Prostate gland (tissue), 2 donors: ENCODE measurements around the gene MLLT6. TPM values are rescaled to one million over a fixed set of nuclear protein-coding genes. Genes with fewer than 3 reads are reported as not detected.
A peak's percentile ranks its signal among the peaks of the same experiment; 100 is the strongest.

Experiments used
- DNase-seq: peaks from one replicate; pipeline ENCODE4 v3.0.0-alpha.2; 2019; ENCODE audit warnings: low spot score
- H3K27ac ChIP-seq, 2 donors: fragments of 200-600 bp; sonication (generic); 2 replicates each; pipeline ENCODE4 v1.5.1; 2017 to 2019
- H3K27me3 ChIP-seq: fragments of 200-600 bp; sonication (generic); replicated peaks from 2 replicates; pipeline ENCODE4 v1.5.1; 2019; ENCODE audit not compliant: insufficient read depth
- H3K36me3 ChIP-seq, 2 donors: fragments of 200-600 bp; sonication (generic); 1 replicate in 1 of 2; 2 replicates in 1 of 2; pipeline versions ENCODE4 v1.5.1 to v1.8.1; 2017 to 2019
- H3K4me1 ChIP-seq: fragments of 200-600 bp; sonication (generic); replicated peaks from 2 replicates; pipeline ENCODE4 v1.5.1; 2019
- H3K4me3 ChIP-seq, 2 donors: fragments of 200-600 bp; sonication (generic); 2 replicates each; pipeline ENCODE4 v1.5.1; 2017 to 2019
- H3K9me3 ChIP-seq: fragments of 200-600 bp; sonication (generic); 2 replicates; pipeline ENCODE4 v1.5.1; 2017
- CTCF ChIP-seq, 4 experiments: fragments of 200-600 bp in 2 of 4; fragments of 450-650 bp in 2 of 4; sonication (generic) in 2 of 4; IDR thresholded peaks; 1 replicate in 3 of 4; 2 replicates in 1 of 4; pipeline ENCODE4 v1.5.1; 2016 to 2019; ENCODE audit warnings: antibody characterized with exemption in 4 of 4, mild to moderate bottlenecking in 2 of 4, moderate library complexity in 2 of 4
- POLR2A ChIP-seq: fragments of 450-650 bp; IDR thresholded peaks from one replicate; pipeline ENCODE4 v1.6.1; 2016; ENCODE audit warnings: antibody characterized with exemption, mild to moderate bottlenecking
- POLR2AphosphoS5 ChIP-seq: sonication (generic); formaldehyde crosslinking; IDR thresholded peaks from one replicate; pipeline ENCODE4 v1.6.1; 2017; ENCODE audit warnings: antibody characterized with exemption
- WGBS: methylation state at CpG from one replicate; pipeline ENCODE4 v1.1.5; 2018; 5-methylcytosine and 5-hydroxymethylcytosine counted together
- intact Hi-C: fragments of 100-400 bp; cut with DNase I; formaldehyde crosslinking; loops from one replicate; pipeline ENCODE4 v1.14.2; 2022
- total RNA-seq, 2 donors: library from RNA; depleted of rRNA; stranded (reverse); fragments of >200 nt; gene quantifications; one replicate each; pipeline ENCODE4 v1.1.0, GENCODE V29; 2016

Gene MLLT6
- total RNA-seq, 2 donors from 2014 or later: 69.1 to 142 TPM

DNA sequence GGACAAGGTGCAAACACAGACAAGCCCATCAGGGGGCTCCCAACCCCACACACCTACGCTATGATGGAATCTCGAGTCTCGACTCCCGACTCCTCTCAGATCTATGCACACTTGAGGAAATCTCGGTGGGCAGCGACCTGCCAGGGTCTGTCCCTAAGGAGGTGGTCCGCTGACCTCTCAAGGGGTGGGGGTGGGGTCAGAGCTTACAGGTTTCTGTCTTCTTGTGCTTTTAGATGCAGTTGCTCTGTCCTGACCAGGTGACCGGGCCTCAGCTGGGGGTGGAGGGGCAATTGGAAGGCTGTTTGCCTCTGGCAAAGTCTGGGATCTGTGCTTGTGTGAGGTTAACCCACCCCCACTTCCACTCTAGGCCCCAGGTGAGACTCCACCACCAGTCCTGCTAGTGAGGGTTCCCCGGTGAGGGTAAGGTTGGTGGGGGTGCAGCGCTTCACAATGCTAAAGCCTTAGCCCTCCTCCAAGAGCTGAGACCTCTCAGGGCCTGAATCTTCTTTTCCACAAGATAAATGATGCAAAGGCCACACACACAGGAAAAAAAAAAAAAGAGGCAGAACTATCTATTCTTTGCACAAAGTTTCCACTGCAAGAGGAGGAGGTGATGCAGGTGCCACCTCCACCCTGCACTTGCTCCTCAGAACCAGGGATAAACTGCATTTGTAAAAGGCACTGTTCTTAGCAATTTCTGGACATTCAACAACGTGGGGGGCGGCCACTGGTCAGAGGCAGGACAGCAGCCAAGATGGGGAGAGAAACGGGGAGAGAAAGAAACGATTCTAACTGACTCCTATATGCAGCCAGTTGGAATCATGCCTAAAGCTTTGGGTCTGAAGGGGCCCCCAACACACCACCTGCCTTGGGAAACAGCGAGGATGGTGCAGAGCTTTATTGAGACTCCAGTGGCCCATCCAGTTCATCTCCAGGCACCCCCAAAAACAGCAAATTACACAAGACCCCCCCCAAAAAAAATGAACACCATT, 29.2 kb downstream of the MLLT6 start:
- Histone ChIP-seq H3K36me3 (no peaks in the 10 kb centered on the region), H3K27me3 (no peaks in the 10 kb centered on the region), H3K4me3 (no peak overlapping the region), H3K4me1 (peaks cover 31% of the 10 kb centered on the region), H3K9me3 (no peaks in the 10 kb centered on the region), H3K27ac (peak overlapping the region in 1 of 2 donors; percentile 81)
- TF ChIP-seq CTCF (IDR thresholded peaks at IDR 0.05) (no peak), POLR2A (no peak), POLR2AphosphoS5 (no peak)
- DNase-seq: no peak
- WGBS: 55% methylated on average over 12 of the region's 15 CpGs
- intact Hi-C loops: loop anchor here (2.0 kb wide), 1 partner anchor 57 kb away; no protein-coding TSS in a partner anchor

DNA sequence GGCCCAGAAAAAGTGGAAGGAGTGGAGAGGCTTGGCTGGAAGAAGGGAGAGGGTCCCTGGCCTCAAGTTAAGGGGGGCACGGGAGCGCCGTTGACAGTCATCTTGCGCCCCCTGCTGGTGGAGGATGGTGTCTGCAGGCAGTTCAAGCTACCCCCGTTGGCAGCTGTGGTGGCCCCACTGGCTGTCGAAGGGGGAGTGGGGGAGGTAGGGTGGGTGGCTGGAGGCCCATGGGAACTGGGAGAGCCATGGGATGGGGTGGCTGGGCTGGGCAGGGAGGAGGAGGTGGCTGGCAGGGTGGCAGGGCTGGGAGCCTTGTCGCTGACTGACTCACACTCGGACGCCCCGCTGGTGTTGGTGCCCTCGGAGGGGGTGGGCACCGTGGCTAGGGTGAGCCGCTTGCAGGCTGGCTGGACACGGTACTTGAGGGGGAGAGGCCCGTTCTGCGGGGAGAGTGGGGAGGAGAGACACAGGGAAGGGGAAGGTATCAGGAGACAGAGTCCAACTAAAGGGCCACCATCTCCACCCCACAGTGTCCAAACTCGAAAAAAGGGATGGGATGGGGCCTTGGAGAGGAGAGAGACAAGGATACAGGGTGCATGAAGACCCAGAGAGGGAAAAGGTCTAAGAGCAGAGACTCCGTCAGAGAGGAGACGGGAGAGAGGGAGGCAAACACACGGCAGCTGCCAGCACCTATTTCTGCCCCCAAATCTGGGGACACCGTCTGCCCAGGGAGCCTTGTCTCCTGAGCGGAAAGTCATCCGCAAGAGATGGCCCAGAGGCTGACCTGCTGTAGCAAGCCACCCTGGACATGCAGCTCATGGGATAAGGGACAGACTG, 30.3 kb downstream of the MLLT6 start:
- DNase-seq: no peak
- TF ChIP-seq POLR2AphosphoS5 (no peak), CTCF (IDR thresholded peaks at IDR 0.05) (peak; percentile 89 to 97 (median 94))
- no peaks in the 10 kb centered on the region for H3K9me3 ChIP-seq
- H3K4me1 ChIP-seq: peaks cover 31% of the 10 kb centered on the region
- H3K27me3 ChIP-seq: no peaks in the 10 kb centered on the region
- peak overlapping the region; percentile 17 to 81 for H3K27ac ChIP-seq
- no peaks in the 10 kb centered on the region for H3K36me3 ChIP-seq
- H3K4me3 ChIP-seq: no peak overlapping the region
- intact Hi-C loops: loop anchor here (2.0 kb wide), 1 partner anchor 59 kb away; no protein-coding TSS in a partner anchor
- 40% methylated on average over 23 of the region's 23 CpGs for WGBS

GRCh38 chr17:38738007-38738662, 33.1 kb downstream of the MLLT6 start:
- no peaks in the 10 kb centered on the region for H3K36me3 ChIP-seq
- H3K27ac ChIP-seq: no peak overlapping the region
- no peak for TF ChIP-seq POLR2AphosphoS5
- TF ChIP-seq POLR2A: no peak
- TF ChIP-seq CTCF (IDR thresholded peaks at IDR 0.05): no peak
- no peaks in the 10 kb centered on the region for H3K9me3 ChIP-seq
- 91% methylated on average over 14 of the region's 14 CpGs for WGBS
- intact Hi-C loops: no loop called here
- H3K4me3 ChIP-seq: no peak overlapping the region
- DNase-seq: no peak
- H3K27me3 ChIP-seq: no peaks in the 10 kb centered on the region
- peaks cover 20% of the 10 kb centered on the region for H3K4me1 ChIP-seq

GRCh38 chr17:38738686-38739085, 33.6 kb downstream of the MLLT6 start:
- H3K4me3 ChIP-seq: no peak overlapping the region
- H3K27ac ChIP-seq: no peak overlapping the region
- intact Hi-C loops: no loop called here
- no peaks in the 10 kb centered on the region for H3K9me3 ChIP-seq
- no peaks in the 10 kb centered on the region for H3K27me3 ChIP-seq
- H3K36me3 ChIP-seq: no peaks in the 10 kb centered on the region
- no peak for DNase-seq
- H3K4me1 ChIP-seq: peaks cover 17% of the 10 kb centered on the region
- 94% methylated on average over 16 of the region's 16 CpGs for WGBS
- TF ChIP-seq POLR2AphosphoS5 (no peak), POLR2A (no peak), CTCF (IDR thresholded peaks at IDR 0.05) (no peak)
